LNCaP clone FGC (cell line): Measurements from ENCODE around the gene CD300LF.

Experiments
- DNase-seq: peaks from one replicate; pipeline ENCODE4 v3.0.0-alpha.2; 2011; ENCODE audit warnings: low read depth
- H3K4me3 ChIP-seq: 2 replicates; pipeline ENCODE4 v1.5.1; 2011; ENCODE audit warnings: mild to moderate bottlenecking, low read depth, low read length, control low read depth
- CTCF ChIP-seq: IDR thresholded peaks from 2 replicates; pipeline ENCODE4 v1.5.1; 2012; ENCODE audit warnings: mild to moderate bottlenecking; ENCODE audit not compliant: control insufficient read depth, insufficient read depth; ENCODE audit errors: extremely low read depth

CD300LF gene

GRCh38 chr17:74742153-74742515, 29.4 kb upstream of the CD300LF start:
- H3K4me3 ChIP-seq: no peak overlapping the region
- no peak for TF ChIP-seq CTCF
- DNase-seq: no peak

- no peak for DNase-seq
- no peak for TF ChIP-seq CTCF
- no peak overlapping the region for H3K4me3 ChIP-seq
These were observed 28.1 kb upstream of the CD300LF start for GRCh38 chr17:74740641-74741387.

GRCh38 chr17:74740173-74740572, 27.4 kb upstream of the CD300LF start:
- no peak overlapping the region for H3K4me3 ChIP-seq
- no peak for TF ChIP-seq CTCF
- DNase-seq: no peak

GRCh38 chr17:74739227-74739831, 26.6 kb upstream of the CD300LF start:
- no peak for TF ChIP-seq CTCF
- no peak overlapping the region for H3K4me3 ChIP-seq
- DNase-seq: no peak

- no peak for TF ChIP-seq CTCF
- DNase-seq: no peak
- H3K4me3 ChIP-seq: no peak overlapping the region
These were observed 25.6 kb upstream of the CD300LF start for GRCh38 chr17:74738051-74738996.

- TF ChIP-seq CTCF: peak; percentile 35; the same call in 1 of the 2 replicates
- no peak overlapping the region for H3K4me3 ChIP-seq
- DNase-seq: no peak
These were observed 24.8 kb upstream of the CD300LF start for GRCh38 chr17:74737299-74738050.
